AG08396 (cell line): ENCODE results near the gene LYRM7.
"Not testable (repeated sequence)": the region's sequence is repeated elsewhere in the genome, so short reads cannot be mapped to it uniquely, and the experiment has no call there.

Experiments
- DNase-seq: peaks from one replicate; pipeline ENCODE4 v3.0.0; 2012; ENCODE audit warnings: low spot score, mixed read lengths

The LYRM7 gene

DNA sequence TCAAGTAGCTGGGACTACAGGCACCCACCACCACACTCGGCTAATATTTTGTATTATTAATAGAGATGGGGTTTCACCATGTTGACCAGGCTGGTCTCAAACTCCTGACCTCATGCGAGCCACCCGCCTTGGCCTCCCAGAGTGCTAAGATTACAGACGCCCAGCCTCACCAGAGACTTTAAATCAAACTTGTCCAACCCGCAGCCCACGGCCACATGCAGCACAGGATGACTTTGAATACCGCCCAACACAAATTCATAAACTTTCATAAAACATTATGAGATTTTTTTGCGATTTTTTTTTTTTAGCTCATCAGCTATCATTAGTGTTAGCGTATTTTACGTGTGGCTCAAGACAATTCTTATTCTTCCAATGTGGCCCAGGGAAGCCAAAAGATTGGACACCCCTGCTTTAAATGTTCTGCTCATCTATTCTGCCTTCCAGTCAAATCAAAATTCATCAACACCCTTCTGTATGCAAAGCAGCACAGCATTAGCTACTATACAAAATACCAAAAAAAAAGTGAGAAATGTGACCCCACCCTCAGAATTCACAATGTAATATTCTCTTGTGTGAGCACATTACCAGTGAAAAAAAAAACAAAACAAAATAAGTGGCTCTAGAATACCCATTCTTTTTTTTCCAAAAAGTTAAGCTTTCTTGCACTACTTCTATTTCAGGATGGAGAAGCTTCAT, 50.4 kb downstream of the LYRM7 start:
- DNase-seq, result no peak

DNA sequence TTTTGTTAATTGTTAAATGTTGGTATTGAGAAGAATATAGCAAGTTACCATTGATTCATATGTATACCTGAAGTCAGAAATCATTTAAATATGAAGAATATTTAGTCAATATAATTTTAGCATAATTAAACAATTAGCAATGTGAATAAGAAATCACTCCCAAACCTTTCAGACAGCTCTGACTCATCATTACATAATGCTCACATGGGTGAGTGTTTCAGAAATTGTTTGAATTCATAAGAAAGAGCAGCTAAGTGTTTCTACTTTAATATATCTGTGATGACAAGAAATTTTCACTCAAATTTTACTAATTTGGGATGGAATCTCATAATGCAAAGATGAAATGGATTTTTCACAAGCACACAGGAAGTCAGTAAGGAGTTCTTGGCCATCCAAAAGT, 51.1 kb downstream of the LYRM7 start:
- no peak for DNase-seq

DNA sequence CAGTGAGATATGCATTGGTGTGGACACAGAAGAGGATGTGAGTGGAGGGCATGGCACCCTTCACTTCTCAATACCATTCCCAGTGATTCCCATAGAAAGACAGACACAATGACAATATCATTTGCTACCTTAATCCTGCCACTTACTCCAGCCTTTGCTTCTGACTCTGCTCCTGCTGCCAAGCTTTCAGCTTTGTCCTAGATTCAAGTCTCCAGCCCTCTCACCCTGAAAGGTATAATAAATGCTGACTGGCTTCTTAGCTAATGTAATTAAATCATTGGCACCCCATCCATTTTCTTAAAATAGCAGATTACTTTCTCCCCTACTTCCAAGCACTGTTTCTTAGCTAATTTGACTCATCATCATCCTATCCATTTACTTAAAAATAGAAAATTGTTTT, 52.0 kb downstream of the LYRM7 start:
- no peak for DNase-seq

DNA sequence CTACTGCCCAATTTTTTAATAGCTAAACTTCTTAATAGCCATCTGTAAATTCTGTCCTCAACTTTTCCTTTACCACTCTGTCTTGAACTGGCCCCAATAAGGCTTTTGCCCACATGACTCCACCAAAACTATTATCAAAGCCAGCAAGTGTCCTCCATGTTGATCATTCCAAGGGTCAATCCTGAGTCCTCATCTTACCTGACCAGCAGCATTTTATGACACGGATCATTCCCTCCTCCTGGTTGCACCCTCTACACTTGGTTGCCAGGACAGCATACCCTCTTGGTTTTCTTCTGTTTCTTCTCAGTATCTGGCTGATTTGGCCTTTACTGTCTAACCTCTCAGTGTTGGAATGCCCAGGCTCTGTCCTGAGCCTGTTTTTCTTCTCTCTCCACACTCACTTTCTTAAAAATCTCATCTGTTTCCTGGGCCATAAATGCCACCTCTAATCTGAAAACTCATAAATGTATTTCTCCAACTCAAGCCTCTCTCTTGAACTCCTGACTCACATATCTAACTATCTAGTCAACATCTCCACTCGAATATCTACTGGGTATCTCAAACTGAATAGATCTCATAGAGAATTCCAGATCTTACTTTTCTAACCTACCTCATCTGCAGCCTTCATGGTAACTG, 53.1 kb downstream of the LYRM7 start:
- no peak for DNase-seq

DNA sequence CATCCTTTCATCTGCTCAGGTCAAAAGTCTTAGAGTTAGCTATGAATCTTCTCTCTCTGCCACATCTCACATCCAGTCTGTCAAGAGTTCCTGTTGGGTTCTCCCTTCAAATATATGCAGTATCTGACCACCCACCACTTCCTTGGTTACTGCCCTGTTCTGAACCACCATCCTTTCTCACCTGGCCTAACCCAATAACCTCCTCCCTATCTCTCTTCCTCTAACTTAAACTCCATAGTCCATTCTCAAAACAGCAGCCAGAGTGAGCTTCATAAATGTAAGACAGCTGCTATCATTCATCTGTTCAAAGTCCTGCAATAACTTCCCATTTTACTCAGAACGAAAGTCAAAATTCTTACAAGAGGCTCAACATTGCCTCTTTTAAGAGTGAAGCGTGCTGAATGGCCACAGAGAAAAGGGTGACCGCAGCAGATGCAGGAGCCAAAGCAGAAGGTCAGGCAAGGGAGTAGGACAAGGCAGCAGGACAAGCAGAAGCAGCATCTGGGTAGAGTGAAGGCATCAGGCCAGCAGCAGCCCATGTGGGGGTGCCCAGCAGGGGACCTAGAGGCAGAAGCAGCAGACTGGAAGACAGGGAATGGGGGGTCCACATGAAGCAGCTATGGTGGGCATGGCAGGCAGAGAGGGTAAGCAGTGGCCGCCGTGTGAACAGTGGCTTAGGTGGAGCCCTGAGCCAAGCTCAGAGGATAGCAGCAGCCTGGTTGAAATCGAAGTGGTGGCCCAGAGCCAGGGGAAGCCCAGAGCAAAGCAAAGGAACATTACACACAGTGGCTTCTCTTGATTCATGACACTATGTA, 53.9 kb downstream of the LYRM7 start:
- DNase-seq, result no peak

DNA sequence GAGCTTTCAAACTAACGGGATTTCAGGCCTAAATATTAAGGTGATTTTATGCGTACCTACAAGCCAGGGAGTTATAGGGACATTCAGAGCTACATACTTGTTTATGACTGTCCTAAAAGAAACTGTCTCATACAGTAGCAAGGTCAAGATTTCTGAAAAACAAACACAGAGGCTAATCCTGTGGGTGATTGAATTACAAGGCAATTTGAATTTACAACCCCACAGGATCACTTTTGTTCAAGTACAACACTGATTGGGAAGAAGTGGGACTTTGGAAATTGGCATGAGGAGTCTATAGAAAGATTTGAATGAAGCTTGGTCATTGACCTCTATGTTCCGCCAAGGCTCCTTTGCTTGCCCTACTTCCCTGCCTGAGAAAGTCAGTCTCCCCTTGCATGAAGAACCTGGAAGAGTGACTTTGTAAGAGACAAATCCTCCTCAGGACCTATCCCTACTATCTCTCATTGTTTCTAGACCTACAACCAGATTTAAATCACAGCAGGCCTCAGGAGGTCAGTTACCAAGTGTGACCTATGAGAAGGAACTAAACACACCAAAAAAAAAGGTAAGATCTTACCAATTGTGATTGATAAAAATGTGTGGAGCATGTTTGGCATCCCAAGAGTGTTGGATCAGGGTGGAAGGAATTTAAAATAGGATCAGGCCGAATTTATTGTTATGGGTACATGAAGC, 54.7 kb downstream of the LYRM7 start:
- no peak for DNase-seq

DNA sequence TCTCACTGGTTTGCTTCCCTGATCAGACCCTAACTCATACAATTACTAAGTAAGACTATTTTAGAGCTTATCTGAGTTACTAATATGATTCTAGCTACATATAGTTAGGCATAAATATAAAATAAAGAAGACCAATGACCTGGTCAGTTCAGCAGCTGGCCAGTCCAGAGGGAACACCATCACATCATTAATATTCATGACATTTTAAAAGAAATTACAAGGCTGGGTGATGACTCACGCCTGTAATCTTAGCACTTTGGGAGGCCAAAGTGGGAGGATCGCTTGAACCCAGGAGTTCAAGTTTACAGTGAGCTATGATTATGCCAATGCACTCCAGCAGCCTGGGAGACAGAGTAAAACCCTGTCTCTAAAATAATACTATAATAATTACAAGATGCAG, 56.2 kb downstream of the LYRM7 start:
- no peak for DNase-seq

DNA sequence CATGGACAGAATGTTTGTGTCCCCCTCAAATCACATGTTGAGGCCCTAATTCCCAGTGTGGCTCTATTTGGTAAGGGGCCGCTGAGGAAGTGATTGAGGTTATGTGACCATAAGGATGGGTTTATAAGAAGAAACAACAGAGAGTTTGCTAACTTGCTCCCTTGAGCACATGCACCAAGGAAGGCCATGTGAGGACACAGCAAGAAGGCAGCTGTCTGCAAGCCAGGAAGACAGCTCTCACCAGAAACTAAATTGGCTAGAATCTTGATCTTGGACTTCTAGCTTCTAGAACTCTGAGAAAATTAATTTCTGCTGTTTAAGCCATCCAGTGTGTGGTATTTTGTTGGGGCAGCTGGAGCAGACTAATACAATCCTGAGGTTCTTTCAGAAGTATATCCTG, 57.9 kb downstream of the LYRM7 start:
- DNase-seq, result no peak

DNA sequence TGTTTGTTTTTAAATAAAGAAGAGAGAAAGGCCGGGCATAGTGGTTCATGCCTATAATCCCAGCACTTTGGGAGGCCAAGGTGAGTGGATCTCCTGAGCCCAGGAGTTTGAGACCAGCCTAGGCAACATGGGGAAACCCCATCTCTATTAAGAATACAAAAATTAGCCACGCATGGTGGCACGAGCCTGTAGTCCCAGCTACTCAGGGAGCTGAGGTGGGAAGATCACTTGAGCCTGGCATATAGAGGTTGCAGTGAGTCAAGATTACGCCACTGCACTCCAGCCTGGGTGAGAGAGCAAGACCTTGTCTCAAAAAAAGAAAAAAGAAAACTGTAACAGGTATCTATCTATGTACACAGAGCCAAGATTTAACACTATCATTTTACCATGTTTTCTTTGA, 58.9 kb downstream of the LYRM7 start:
- DNase-seq, result no peak

DNA sequence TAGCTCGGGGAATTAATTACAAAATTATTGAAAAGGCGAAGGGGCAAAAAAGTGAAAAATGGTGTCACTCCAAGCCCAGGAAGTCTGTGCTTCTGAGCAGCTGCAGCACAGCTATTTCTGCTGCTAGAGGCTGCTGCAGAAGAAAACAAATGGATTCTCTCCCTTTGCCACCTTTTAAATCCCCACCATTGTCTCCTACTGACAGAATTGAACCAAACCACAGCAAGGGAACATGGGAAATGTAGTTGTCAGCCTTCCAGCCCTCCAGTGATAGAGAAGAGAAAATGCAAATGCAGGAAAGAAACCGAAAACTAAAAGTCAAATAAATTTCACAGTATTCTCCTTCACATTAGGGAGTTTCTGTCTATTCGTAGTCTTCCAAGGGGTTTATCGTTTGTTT, 59.7 kb downstream of the LYRM7 start:
- DNase-seq, result no peak

DNA sequence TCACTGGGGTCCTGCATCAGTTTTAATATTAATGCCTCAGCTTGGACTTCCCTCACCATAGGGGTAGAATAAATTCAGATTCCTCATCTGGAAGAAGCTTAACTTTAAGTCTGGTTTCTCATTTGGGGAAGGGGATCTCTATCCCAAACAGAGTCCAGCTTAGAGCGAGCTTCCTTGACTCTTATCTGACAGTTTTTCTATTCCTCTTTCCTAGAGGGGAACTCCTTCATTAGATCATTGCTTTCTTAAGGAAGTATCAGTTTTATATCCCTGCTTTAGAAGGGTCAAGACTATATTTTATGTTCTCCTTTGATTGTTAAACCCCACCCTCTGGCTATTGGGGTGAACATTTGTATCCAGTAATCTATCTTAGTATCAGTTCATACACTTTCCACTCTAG, 68.9 kb downstream of the LYRM7 start:
- no peak for DNase-seq

DNA sequence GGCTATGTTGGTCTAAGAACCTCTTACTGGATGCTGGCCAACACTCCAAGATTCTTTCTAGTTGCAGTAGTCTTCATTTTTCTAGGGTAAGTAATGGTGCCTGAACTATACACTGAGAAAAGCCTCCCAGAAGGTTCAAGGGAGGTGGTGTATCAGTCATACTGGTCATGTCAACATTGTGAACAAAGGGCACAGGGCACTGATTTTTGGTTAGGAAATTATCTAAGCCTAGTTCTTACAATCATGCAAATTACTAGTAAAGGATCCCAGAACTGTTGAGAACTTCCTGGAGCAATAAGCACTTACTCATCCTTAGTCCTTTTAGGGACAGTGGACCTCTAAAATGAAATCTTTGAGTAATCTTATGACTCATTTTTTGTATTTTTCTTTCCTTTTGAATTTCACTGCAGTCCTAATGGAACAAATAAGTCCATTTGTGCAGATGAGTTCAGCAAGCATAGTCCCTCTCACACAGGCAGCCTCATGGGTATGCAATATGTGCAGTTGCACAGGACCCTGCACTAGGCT, 72.0 kb downstream of the LYRM7 start:
- DNase-seq, result peak; percentile 44

DNA sequence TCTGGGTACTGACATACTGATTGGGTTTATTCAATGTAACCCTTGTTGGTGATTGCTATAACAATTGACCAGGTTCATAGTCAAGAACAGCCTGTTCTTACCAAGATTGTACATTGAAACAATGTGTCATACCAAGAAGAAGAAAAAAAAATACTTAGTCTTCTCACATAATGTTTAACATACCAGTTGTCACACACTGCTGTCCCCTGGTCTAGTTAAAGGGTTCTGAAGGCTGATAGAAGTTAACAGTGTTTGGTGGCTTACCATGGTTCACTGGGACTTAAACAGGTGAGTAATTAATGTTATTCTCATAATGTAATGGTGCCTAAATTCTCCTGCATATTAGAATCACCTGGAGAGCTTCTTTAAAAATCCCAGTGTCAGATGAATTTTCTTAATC, 74.6 kb downstream of the LYRM7 start:
- DNase-seq, result no peak

DNA sequence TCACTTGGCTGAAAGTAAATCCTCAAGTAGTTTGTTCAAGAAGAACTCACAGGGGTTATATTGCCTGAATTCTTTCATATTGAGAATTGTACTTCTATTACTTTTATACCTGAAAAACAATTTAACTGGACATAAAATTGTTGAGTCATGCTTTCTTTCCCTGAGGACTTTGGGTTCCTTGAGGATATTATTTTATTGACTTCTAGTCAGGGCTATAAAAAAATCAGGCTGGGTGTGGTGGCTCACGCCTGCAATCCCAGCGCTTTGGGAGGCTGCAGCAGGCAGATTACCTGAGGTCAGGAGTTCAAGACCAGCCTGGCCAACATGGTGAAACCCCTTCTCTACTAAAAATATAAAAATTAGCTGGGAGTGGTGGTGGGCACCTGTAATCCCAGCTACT, 75.2 kb downstream of the LYRM7 start:
- DNase-seq, result no peak

DNA sequence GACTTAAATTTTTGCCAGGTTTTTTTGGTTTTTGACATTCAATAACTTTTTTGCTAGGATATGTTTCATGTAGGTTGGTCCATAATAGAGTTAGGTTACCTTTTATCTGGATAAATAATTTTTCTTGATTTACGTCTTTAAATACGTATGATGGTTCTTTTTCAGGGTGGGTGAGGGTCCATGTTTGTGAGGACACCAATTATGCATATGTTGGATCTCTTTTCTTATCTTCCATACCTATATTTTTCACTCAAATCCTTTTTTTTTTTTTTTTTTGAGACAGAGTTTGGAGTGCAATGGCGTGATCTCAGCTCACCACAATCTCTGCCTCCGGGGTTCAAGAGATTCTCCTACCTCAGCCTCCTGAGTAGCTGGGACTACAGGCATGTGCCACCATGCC, 75.8 kb downstream of the LYRM7 start:
- DNase-seq, result no peak

DNA sequence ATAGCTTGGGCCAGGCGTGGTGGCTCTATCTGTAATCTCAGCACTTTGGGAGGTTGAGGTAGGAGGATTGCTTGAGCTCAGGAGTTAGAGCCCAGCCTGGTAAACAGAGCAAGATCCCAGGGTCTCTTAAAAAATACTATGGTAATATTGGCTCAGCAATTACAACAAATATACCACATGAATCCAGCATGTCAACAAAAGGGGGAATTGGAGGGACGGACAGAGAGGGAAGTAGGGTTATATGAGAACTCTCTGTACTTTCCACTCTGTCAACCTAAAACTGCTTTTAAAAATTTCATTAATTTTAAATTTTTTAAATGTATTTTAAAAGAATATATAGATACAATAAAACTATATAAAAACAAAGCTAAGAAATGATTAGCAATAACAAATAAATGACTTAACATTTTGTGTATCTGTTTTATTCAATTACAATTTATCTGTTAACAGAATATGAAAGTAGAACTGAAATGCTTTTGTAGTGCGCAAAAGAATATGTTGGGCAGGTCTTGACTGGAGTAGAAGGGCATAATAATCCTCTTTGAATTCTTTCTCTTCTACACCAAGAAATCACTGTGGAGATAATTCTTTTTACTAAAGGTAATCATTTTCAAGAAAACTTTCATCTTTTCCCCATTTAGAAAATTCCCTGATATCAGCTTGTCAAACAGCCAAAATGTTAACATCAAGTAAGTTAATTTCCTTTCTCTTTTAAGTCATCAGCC, 80.2 kb downstream of the LYRM7 start:
- DNase-seq, result no peak

DNA sequence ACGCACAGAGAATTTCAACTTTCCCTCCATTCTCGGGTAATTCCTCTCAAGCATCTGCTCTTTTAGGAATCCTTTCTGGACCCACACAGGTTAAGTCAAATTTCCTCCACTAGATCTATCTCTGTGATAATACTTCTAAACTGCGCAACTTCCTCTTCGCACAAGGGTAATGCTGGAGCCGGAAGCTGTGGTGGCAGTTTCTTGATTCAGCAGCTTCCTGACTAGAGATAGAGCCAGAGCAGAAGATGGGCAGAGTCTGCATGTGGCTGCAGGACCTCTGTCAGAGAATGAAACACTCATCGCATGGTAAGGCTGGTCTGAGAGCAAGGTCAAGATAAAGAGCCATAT, 82.1 kb downstream of the LYRM7 start:
- DNase-seq, result no peak

DNA sequence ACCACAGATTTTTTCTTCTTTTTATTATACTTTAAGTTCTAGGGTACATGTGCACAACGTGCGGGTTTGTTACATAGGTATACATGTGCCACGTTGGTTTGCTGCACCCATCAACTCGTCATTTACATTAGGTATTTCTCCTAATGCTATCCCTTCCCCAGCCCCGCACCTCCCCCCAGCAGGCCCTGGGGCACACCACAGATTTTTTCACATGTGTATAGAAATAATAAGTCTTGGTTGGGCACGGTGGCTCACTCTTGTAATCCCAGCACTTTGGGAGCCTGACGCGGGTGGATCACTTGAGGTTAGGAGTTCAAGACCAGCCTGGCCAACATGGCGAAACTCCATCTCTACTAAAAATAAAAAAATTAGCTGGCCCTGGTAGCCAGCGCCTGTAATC, 83.3 kb downstream of the LYRM7 start:
- DNase-seq, result not testable (repeated sequence)

DNA sequence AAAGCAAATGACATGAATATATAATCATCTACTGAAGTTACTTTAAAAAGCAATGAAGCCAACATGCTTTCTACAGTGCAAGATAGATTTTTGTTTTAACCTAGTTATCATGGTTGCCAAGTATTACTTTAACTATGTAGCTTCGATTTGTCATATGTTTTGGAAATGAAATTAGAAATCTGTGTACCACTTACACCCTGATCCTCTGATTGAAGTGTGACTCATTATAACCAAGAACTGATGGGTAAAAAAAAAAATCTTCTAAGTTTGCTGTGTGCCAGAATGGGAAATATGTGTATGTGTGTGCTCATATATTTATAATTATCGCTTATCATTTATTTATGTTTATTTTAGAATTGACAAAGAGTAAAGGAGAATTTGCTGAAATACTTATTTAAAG, 84.0 kb downstream of the LYRM7 start:
- no peak for DNase-seq
